ENCODE measurements around the gene SBF2.

Gene SBF2

GRCh38 chr11:10293423-10294289 lies at the start of gene SBF2:
Gene SBF2, minus strand, starts transcription at chr11:10294219. Its CDS starts 150 bp downstream, at chr11:10294069.
- Histone ChIP-seq H3K4me3 (ENCODE audit: low read depth, low read length) (peak within 1 kb of the TSS; percentile 95), H3K9me3 (ENCODE audit: control insufficient read depth, insufficient read depth, low read length) (no peaks in the 10 kb centered on the region), H3K4me1 (ENCODE audit: control insufficient read depth, insufficient read depth, low read length) (peaks cover 13% of the 10 kb centered on the region), H3K36me3 (ENCODE audit: control insufficient read depth, insufficient read depth, low read length) (no peaks in the 10 kb centered on the region), H3K27me3 (ENCODE audit: control insufficient read depth, insufficient read depth, low read length) (peaks cover 11% of the 10 kb centered on the region), H3K9ac (ENCODE audit: low read depth, low read length) (peak within 1 kb of the TSS; percentile 84)

DNA sequence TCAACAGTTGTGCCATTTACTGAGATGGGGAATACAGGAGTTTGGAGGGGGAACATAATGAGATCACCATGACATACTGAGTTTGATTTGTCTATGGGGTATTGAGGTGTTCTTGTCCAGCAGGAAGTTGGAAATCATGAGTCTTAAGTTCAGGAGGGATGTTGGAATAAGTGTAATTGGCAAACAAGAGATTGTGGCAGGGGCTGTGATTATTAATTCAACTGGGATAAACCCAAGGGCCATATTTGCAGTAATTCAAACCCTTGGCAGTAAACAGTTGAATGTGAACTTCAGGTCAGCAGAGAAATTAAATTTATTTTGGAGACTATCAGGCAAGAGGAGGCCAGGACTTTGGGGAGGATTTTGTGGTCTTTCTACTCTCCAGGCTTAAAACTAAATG lies 44.3 kb upstream of the SBF2 start:
- no peaks in the 10 kb centered on the region for H3K9me3 ChIP-seq (ENCODE audit: control insufficient read depth, insufficient read depth, low read length)
- no peaks in the 10 kb centered on the region for H3K4me1 ChIP-seq (ENCODE audit: control insufficient read depth, insufficient read depth, low read length)
- no peaks in the 10 kb centered on the region for H3K36me3 ChIP-seq (ENCODE audit: control insufficient read depth, insufficient read depth, low read length)
- H3K9ac ChIP-seq (ENCODE audit: low read depth, low read length): no peak overlapping the region
- no peak overlapping the region for H3K4me3 ChIP-seq (ENCODE audit: low read depth, low read length)
- no peaks in the 10 kb centered on the region for H3K27me3 ChIP-seq (ENCODE audit: control insufficient read depth, insufficient read depth, low read length)

- Histone ChIP-seq H3K27me3 (ENCODE audit: control insufficient read depth, insufficient read depth, low read length) (no peaks in the 10 kb centered on the region), H3K9ac (ENCODE audit: low read depth, low read length) (no peak overlapping the region), H3K36me3 (ENCODE audit: control insufficient read depth, insufficient read depth, low read length) (no peaks in the 10 kb centered on the region), H3K4me1 (ENCODE audit: control insufficient read depth, insufficient read depth, low read length) (no peaks in the 10 kb centered on the region), H3K4me3 (ENCODE audit: low read depth, low read length) (no peak overlapping the region), H3K9me3 (ENCODE audit: control insufficient read depth, insufficient read depth, low read length) (no peaks in the 10 kb centered on the region)
Measured at GRCh38 chr11:10333490-10333889, 39.5 kb upstream of the SBF2 start.

DNA sequence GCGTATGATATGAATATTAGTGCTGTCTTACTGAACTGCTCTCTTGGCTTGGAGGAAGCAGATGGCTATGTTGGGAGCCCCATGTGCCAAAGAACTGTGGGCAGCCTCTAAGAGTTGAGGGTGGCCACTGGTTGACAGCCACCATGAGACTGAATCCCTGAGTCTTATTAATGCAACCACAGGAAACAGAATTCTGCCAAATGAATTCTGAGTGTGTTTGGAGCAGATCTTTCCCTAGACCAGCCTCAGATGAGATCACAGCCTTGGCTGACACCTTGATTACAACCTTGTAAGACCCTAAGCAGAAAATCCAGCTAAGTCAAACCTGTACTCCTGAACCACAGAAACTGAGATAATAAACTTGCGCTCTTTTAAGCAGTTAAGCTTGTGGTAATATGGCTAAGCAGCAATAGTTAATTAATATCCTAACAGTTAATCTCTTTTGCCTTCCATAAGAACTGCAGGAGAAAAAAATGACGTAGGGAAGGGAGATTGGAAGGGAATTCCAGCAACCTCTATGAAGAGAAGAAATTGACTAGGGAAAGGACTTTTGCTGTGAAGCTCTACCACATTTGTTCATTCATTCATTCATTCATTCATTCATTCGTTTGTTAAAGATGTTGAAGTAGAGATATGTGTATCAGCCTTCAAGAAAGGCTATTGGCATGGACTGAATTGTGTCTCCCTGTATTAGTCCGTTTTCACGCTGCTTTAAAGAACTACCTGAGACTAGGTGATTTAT lies 37.7 kb upstream of the SBF2 start:
- H3K9ac ChIP-seq (ENCODE audit: low read depth, low read length): no peak overlapping the region
- H3K4me3 ChIP-seq (ENCODE audit: low read depth, low read length): no peak overlapping the region
- no peaks in the 10 kb centered on the region for H3K27me3 ChIP-seq (ENCODE audit: control insufficient read depth, insufficient read depth, low read length)

GRCh38 chr11:10329935-10330334 lies 35.9 kb upstream of the SBF2 start:
- peaks cover 2% of the 10 kb centered on the region for H3K4me1 ChIP-seq (ENCODE audit: control insufficient read depth, insufficient read depth, low read length)

More for the DNA sequence above, 37.7 kb upstream of the SBF2 start:
- Histone ChIP-seq H3K9me3 (ENCODE audit: control insufficient read depth, insufficient read depth, low read length) (no peaks in the 10 kb centered on the region), H3K4me1 (ENCODE audit: control insufficient read depth, insufficient read depth, low read length) (peaks cover 2% of the 10 kb centered on the region), H3K36me3 (ENCODE audit: control insufficient read depth, insufficient read depth, low read length) (no peaks in the 10 kb centered on the region)

DNA sequence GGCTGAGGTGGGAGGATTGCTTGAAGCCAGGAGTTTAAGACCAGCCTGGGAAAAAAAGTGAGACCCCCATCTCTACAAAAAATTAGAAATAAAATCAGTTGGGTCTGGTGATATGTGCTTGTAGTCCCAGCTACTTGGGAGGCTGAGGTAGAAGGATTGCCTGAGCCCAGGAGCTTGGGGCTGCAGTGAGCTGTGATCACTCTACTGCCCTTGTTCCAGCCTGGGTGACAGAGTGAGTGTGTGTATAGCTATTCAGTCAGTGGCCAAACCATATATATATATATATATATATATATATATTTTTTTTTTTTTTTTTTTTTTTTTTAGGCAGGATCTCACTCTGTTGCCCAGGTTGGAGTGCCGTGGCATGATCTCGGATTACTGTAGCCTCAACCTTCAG lies 35.3 kb upstream of the SBF2 start:
- Histone ChIP-seq H3K36me3 (ENCODE audit: control insufficient read depth, insufficient read depth, low read length) (no peaks in the 10 kb centered on the region), H3K4me3 (ENCODE audit: low read depth, low read length) (no peak overlapping the region), H3K27me3 (ENCODE audit: control insufficient read depth, insufficient read depth, low read length) (no peaks in the 10 kb centered on the region), H3K9me3 (ENCODE audit: control insufficient read depth, insufficient read depth, low read length) (no peaks in the 10 kb centered on the region), H3K9ac (ENCODE audit: low read depth, low read length) (no peak overlapping the region), H3K4me1 (ENCODE audit: control insufficient read depth, insufficient read depth, low read length) (peaks cover 2% of the 10 kb centered on the region)

More at GRCh38 chr11:10329935-10330334, 35.9 kb upstream of the SBF2 start:
- Histone ChIP-seq H3K4me3 (ENCODE audit: low read depth, low read length) (no peak overlapping the region), H3K9me3 (ENCODE audit: control insufficient read depth, insufficient read depth, low read length) (no peaks in the 10 kb centered on the region), H3K27me3 (ENCODE audit: control insufficient read depth, insufficient read depth, low read length) (no peaks in the 10 kb centered on the region), H3K9ac (ENCODE audit: low read depth, low read length) (no peak overlapping the region), H3K36me3 (ENCODE audit: control insufficient read depth, insufficient read depth, low read length) (no peaks in the 10 kb centered on the region)

DNA sequence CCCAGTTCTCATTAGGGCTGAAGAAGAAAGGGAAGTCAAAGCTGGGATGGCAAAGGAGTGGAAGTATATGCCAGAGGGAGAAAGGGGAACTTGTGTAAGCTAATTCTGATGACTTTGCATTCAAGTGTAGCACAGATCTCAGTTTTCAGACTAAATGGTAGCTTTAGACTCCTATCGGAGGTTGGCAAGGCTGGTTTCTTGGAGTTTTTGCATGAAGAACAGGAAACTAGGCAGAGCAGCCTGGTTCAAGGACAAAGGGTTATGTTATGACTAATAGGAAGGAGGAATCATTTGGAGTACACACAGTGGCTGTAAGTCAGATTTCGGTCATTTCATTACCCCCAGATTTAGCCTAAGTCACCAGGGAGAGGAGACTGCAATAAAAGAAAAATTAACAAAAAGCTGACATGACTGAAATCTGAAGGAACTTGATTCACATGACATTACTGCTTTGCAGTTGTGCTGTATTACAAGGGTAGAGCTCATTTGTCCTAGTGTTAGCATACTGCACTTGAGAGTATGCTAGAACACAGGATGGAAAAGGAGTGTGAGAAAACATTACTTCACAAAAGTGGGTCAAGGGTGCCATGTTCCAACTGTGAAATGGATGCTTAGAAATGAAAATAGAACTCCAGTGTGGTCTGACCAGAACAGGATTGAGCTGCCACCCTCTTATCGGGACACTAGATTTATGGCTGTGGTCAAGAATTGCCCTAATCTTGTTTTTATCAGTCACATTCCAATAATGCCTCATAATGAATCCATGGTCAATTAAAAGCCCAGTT lies 34.5 kb upstream of the SBF2 start:
- Histone ChIP-seq H3K9ac (ENCODE audit: low read depth, low read length) (no peak overlapping the region), H3K4me3 (ENCODE audit: low read depth, low read length) (no peak overlapping the region), H3K4me1 (ENCODE audit: control insufficient read depth, insufficient read depth, low read length) (peaks cover 5% of the 10 kb centered on the region), H3K36me3 (ENCODE audit: control insufficient read depth, insufficient read depth, low read length) (no peaks in the 10 kb centered on the region), H3K27me3 (ENCODE audit: control insufficient read depth, insufficient read depth, low read length) (no peaks in the 10 kb centered on the region), H3K9me3 (ENCODE audit: control insufficient read depth, insufficient read depth, low read length) (no peaks in the 10 kb centered on the region)

GRCh38 chr11:10327254-10327653 lies 33.2 kb upstream of the SBF2 start:
- Histone ChIP-seq H3K4me1 (ENCODE audit: control insufficient read depth, insufficient read depth, low read length) (peaks cover 9% of the 10 kb centered on the region), H3K4me3 (ENCODE audit: low read depth, low read length) (no peak overlapping the region), H3K27me3 (ENCODE audit: control insufficient read depth, insufficient read depth, low read length) (no peaks in the 10 kb centered on the region)

DNA sequence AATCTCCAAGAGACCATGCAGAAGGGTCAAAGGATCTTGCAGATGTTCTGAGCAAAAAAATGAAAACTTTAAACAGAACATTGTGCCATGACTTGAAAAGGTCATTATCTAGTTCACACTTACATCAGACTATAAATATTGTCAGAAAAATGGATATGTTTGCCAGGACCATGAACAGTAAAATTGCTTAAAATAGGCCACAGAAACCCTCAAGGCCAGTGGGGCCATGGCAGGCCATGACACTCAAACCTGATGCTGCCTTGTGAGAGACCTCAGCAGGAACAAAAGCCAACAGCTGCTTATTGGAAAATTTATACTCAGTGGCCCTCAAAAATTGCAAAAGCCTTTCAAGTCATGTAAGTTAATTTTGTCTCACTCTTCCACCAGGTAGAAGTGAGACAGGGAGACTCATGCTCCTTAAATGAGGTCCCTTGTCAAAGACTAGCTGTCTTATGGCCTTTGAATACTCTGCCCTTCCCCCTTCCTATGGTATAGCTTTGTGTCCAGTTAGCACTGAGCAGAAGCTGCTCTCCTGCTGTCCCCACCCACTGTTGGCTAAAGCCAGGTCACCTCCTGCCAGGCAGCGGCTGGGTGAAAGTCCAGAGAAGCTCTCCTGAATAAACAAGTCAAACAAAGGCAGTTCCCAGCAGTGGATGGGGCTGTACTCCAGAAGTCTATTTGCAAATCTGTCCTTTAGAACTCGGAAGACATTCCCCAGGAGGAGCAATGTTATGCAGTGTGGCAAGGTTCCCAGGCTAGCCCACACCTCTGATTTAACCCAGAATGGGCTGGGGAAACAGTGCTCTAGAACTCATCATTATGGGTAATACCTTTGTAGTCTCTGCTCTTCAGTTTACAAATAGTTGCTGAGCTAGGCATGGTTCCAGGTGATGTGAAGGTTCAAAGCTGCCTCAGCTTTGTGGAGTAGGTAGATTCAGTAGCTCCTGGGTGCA lies 32.3 kb upstream of the SBF2 start:
- peaks cover 9% of the 10 kb centered on the region for H3K4me1 ChIP-seq (ENCODE audit: control insufficient read depth, insufficient read depth, low read length)
- H3K9me3 ChIP-seq (ENCODE audit: control insufficient read depth, insufficient read depth, low read length): no peaks in the 10 kb centered on the region
- no peaks in the 10 kb centered on the region for H3K27me3 ChIP-seq (ENCODE audit: control insufficient read depth, insufficient read depth, low read length)
- H3K9ac ChIP-seq (ENCODE audit: low read depth, low read length): no peak overlapping the region
- H3K36me3 ChIP-seq (ENCODE audit: control insufficient read depth, insufficient read depth, low read length): no peaks in the 10 kb centered on the region
- no peak overlapping the region for H3K4me3 ChIP-seq (ENCODE audit: low read depth, low read length)

More at GRCh38 chr11:10327254-10327653, 33.2 kb upstream of the SBF2 start:
- no peaks in the 10 kb centered on the region for H3K9me3 ChIP-seq (ENCODE audit: control insufficient read depth, insufficient read depth, low read length)
- H3K36me3 ChIP-seq (ENCODE audit: control insufficient read depth, insufficient read depth, low read length): no peaks in the 10 kb centered on the region
- no peak overlapping the region for H3K9ac ChIP-seq (ENCODE audit: low read depth, low read length)

GRCh38 chr11:10325277-10326011 lies 31.4 kb upstream of the SBF2 start:
- peaks cover 9% of the 10 kb centered on the region for H3K4me1 ChIP-seq (ENCODE audit: control insufficient read depth, insufficient read depth, low read length)
- H3K4me3 ChIP-seq (ENCODE audit: low read depth, low read length): no peak overlapping the region
- no peaks in the 10 kb centered on the region for H3K9me3 ChIP-seq (ENCODE audit: control insufficient read depth, insufficient read depth, low read length)
- H3K9ac ChIP-seq (ENCODE audit: low read depth, low read length): no peak overlapping the region
- H3K27me3 ChIP-seq (ENCODE audit: control insufficient read depth, insufficient read depth, low read length): no peaks in the 10 kb centered on the region
- no peaks in the 10 kb centered on the region for H3K36me3 ChIP-seq (ENCODE audit: control insufficient read depth, insufficient read depth, low read length)
